ENCODE data around the gene FGF4.

FGF4 gene

DNA sequence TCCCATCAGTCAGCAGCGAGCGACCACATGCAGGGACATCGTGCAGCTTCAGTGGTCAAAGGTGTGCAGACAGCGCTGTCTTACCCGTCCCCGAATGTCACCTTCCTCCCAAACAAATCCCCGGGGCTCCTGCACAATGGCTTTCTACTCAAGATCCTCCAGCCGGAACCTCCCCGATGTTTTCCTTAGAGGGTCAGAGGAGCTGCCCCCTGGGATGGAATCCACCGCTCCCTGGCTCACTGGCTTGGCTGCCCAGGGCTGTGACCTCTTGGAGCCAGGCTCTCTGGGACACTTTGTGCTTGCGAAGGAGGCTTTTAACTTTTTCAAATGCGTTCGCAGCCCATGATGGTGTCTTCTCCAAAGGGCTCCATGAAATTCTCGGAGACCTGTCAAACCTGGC, 54.0 kb downstream of the FGF4 start:
- no peak for DNase-seq
